ENCODE data around the gene SLC39A9. TPM values are rescaled to one million over a fixed set of nuclear protein-coding genes. Genes with fewer than 3 reads are reported as not detected.

Gene SLC39A9
- total and polyA plus RNA-seq, 4 donors = 28.7 to 140 (median 43.1) TPM

DNA sequence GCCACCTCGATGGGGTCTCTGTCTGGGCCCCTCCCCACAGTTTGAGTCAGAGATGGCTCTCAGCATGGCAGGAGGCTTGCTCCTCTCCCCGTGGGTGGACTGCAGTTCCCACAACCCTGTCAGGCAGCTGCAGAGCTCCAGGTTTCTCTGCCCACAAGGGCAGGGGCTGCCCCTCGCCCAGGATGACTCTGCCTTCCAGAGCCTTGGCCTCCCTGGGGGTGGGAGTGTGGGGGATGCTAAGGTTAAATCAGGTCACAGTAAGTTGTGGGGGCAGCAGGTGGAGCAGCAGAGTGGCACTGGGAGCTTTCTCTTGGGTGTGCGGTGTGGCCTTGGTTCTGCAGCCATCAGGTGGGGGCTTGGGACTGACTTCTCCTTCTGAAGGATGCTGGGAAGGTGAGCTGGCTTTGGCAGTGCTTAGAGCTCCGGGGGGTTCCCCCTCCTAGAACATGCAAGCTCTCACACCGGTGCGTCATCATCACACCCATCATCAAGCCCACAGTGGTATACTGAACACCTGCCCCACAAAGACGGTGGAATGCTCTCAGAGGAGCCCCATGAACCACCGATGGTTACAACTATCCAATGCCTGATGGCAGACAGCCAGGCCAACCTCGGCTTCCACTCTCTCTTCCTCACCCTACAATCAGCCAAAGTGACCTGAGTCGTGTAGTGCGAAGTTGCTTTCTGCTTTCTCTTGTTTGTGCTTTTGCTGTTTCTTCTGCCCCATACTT is 40.1 kb upstream of the SLC39A9 start:
- no peak for DNase-seq (ENCODE audit: low spot score)
- Histone ChIP-seq H3K9ac (ENCODE audit: low read depth in 1 of 2, low read length in 2 of 2) (no peak overlapping the region), H3K4me1 (ENCODE audit: control insufficient read depth in 4 of 4, insufficient read depth in 4 of 4, low read length in 3 of 4) (peaks cover 0 to 3% (median 0%) of the 10 kb centered on the region in 4 donors), H3K4me3 (ENCODE audit: low read depth in 1 of 3, low read length in 3 of 3) (no peak overlapping the region), H3K27me3 (ENCODE audit: control insufficient read depth in 4 of 4, insufficient read depth in 4 of 4, low read length in 3 of 4) (peaks cover 0 to 2% (median 0%) of the 10 kb centered on the region in 4 donors), H3K36me3 (ENCODE audit: control insufficient read depth in 4 of 4, insufficient read depth in 3 of 4, low read depth in 1 of 4, low read length in 3 of 4) (no peaks in the 10 kb centered on the region), H3K9me3 (ENCODE audit: control insufficient read depth in 4 of 4, low read length in 3 of 4) (no peaks in the 10 kb centered on the region), H3K27ac (ENCODE audit: low read depth in 1 of 2, low read length in 2 of 2) (no peak overlapping the region)
- no peak for TF ChIP-seq TAF1 (conservative IDR thresholded peaks at IDR 0.05)
- no peak for TF ChIP-seq NR2F2 (IDR thresholded peaks at IDR 0.05)
- no peak for TF ChIP-seq JUND (IDR thresholded peaks at IDR 0.05)
- no peak for TF ChIP-seq RXRA (IDR thresholded peaks at IDR 0.05)
- TF ChIP-seq ATF3 (IDR thresholded peaks at IDR 0.05) = no peak
- TF ChIP-seq FOXA2 (IDR thresholded peaks at IDR 0.05) = no peak
- no peak for TF ChIP-seq FOXA1 (IDR thresholded peaks at IDR 0.05)
- TF ChIP-seq, protein P1, sequence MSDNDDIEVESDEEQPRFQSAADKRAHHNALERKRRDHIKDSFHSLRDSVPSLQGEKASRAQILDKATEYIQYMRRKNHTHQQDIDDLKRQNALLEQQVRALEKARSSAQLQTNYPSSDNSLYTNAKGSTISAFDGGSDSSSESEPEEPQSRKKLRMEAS (IDR thresholded peaks at IDR 0.05) = no peak
- TF ChIP-seq HNF4G (IDR thresholded peaks at IDR 0.05) = no peak
- TF ChIP-seq EGR1 (IDR thresholded peaks at IDR 0.05; ENCODE audit: low read depth in 2 of 2) = no peak
- TF ChIP-seq, protein P2, sequence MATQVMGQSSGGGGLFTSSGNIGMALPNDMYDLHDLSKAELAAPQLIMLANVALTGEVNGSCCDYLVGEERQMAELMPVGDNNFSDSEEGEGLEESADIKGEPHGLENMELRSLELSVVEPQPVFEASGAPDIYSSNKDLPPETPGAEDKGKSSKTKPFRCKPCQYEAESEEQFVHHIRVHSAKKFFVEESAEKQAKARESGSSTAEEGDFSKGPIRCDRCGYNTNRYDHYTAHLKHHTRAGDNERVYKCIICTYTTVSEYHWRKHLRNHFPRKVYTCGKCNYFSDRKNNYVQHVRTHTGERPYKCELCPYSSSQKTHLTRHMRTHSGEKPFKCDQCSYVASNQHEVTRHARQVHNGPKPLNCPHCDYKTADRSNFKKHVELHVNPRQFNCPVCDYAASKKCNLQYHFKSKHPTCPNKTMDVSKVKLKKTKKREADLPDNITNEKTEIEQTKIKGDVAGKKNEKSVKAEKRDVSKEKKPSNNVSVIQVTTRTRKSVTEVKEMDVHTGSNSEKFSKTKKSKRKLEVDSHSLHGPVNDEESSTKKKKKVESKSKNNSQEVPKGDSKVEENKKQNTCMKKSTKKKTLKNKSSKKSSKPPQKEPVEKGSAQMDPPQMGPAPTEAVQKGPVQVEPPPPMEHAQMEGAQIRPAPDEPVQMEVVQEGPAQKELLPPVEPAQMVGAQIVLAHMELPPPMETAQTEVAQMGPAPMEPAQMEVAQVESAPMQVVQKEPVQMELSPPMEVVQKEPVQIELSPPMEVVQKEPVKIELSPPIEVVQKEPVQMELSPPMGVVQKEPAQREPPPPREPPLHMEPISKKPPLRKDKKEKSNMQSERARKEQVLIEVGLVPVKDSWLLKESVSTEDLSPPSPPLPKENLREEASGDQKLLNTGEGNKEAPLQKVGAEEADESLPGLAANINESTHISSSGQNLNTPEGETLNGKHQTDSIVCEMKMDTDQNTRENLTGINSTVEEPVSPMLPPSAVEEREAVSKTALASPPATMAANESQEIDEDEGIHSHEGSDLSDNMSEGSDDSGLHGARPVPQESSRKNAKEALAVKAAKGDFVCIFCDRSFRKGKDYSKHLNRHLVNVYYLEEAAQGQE (IDR thresholded peaks at IDR 0.05) = no peak
- TF ChIP-seq CTCF (IDR thresholded peaks at IDR 0.05; ENCODE audit: low read depth, low read length, missing input control) = no peak
- 79% methylated on average over 12 of the region's 12 CpGs for WGBS

DNA sequence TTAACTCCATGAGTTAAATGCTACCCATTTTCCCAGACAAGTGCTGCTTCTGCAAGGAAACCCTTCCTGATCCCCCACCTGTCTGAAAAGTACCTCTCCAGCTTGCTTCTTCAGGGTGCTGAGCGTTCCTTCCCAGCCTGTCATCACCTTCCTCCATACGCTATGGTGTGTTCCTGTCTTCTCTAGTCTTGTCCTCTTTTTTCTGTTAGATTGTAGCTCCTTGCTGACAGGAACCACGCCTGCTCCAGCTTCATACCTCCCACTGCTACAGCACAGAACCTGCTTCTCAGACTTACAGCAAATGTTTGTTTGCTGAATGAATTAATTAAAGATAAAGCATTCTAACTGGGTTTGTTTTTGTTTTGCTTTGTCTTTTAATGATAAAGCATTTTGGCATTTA is 39.5 kb upstream of the SLC39A9 start:
- TF ChIP-seq FOXA2 (IDR thresholded peaks at IDR 0.05) (no peak), RXRA (IDR thresholded peaks at IDR 0.05) (no peak), NR2F2 (IDR thresholded peaks at IDR 0.05) (no peak), FOXA1 (IDR thresholded peaks at IDR 0.05) (no peak), JUND (IDR thresholded peaks at IDR 0.05) (no peak), RAD21 (IDR thresholded peaks at IDR 0.05) (no peak), HNF4A (conservative IDR thresholded peaks at IDR 0.05) (no peak), SP1 (IDR thresholded peaks at IDR 0.05) (no peak), HNF4G (IDR thresholded peaks at IDR 0.05) (no peak)
- TF ChIP-seq, protein P3, sequence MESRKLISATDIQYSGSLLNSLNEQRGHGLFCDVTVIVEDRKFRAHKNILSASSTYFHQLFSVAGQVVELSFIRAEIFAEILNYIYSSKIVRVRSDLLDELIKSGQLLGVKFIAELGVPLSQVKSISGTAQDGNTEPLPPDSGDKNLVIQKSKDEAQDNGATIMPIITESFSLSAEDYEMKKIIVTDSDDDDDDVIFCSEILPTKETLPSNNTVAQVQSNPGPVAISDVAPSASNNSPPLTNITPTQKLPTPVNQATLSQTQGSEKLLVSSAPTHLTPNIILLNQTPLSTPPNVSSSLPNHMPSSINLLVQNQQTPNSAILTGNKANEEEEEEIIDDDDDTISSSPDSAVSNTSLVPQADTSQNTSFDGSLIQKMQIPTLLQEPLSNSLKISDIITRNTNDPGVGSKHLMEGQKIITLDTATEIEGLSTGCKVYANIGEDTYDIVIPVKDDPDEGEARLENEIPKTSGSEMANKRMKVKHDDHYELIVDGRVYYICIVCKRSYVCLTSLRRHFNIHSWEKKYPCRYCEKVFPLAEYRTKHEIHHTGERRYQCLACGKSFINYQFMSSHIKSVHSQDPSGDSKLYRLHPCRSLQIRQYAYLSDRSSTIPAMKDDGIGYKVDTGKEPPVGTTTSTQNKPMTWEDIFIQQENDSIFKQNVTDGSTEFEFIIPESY (IDR thresholded peaks at IDR 0.05) = no peak
- TF ChIP-seq, protein P2 (IDR thresholded peaks at IDR 0.05) = no peak
- TF ChIP-seq, protein P1 (IDR thresholded peaks at IDR 0.05) = no peak
- no peak overlapping the region for H3K9ac ChIP-seq (ENCODE audit: low read depth in 1 of 2, low read length in 2 of 2)
- H3K4me3 ChIP-seq (ENCODE audit: low read depth in 1 of 3, low read length in 3 of 3) = no peak overlapping the region
- no peaks in the 10 kb centered on the region for H3K36me3 ChIP-seq (ENCODE audit: control insufficient read depth in 4 of 4, insufficient read depth in 3 of 4, low read depth in 1 of 4, low read length in 3 of 4)
- no peak overlapping the region for H3K27ac ChIP-seq (ENCODE audit: low read depth in 1 of 2, low read length in 2 of 2)
- DNase-seq (ENCODE audit: low spot score) = no peak
- H3K27me3 ChIP-seq (ENCODE audit: control insufficient read depth in 4 of 4, insufficient read depth in 4 of 4, low read length in 3 of 4) = peaks cover 0 to 2% (median 0%) of the 10 kb centered on the region in 4 donors
- peaks cover 0 to 3% (median 0%) of the 10 kb centered on the region in 4 donors for H3K4me1 ChIP-seq (ENCODE audit: control insufficient read depth in 4 of 4, insufficient read depth in 4 of 4, low read length in 3 of 4)
- 93% methylated on average over 3 of the region's 3 CpGs for WGBS
- H3K9me3 ChIP-seq (ENCODE audit: control insufficient read depth in 4 of 4, low read length in 3 of 4) = no peaks in the 10 kb centered on the region

Data from liver (tissue), 9 donors.